Stomach (tissue), 4 donors: ENCODE measurements around the gene SLC41A2.

Experiments
- CTCF ChIP-seq, 7 experiments: fragments of 450-650 bp in 4 of 7; fragments of 200-600 bp in 3 of 7; sonication (generic) in 3 of 7; IDR thresholded peaks; one replicate each; pipeline ENCODE4 v1.5.1; 2016 to 2019; ENCODE audit warnings: antibody characterized with exemption in 7 of 7, control low read depth in 2 of 7, mild to moderate bottlenecking in 1 of 7
- EP300 ChIP-seq: sonication (generic); formaldehyde crosslinking; IDR thresholded peaks from one replicate; pipeline ENCODE4 v1.6.1; 2017; ENCODE audit warnings: antibody characterized with exemption
- POLR2A ChIP-seq, 4 donors: fragments of 450-650 bp; IDR thresholded peaks; one replicate each; pipeline ENCODE4 v1.6.1; 2016; ENCODE audit warnings: antibody characterized with exemption in 4 of 4, control low read depth in 2 of 4, mild to moderate bottlenecking in 1 of 4, moderate library complexity in 1 of 4

GRCh38 chr12:104976703-104977102 lies 18.6 kb upstream of the SLC41A2 start:
- TF ChIP-seq CTCF (IDR thresholded peaks at IDR 0.05) (no peak), EP300 (no peak), POLR2A (IDR thresholded peaks at IDR 0.05) (no peak)
